HG03066 (cell line): ENCODE results near the gene EFNA4.
"Not testable (repeated sequence)": the region's sequence is repeated elsewhere in the genome, so short reads cannot be mapped to it uniquely, and the experiment has no call there.

Experiments
- ATAC-seq: cut with Tn5 transposase; IDR thresholded peaks from one replicate; pipeline ENCODE4 v1.9.1; 2021; ENCODE audit warnings: low read depth; ENCODE audit not compliant: unreplicated experiment

Gene EFNA4

GRCh38 chr1:155113450-155113980 lies 50.0 kb downstream of the EFNA4 start:
- no peak for ATAC-seq

- ATAC-seq, result no peak
These were observed 52.7 kb downstream of the EFNA4 start for GRCh38 chr1:155116113-155116764.

- no peak for ATAC-seq
These were observed 54.1 kb downstream of the EFNA4 start for GRCh38 chr1:155117610-155118009.

GRCh38 chr1:155118090-155118489 lies 54.5 kb downstream of the EFNA4 start:
- not testable (repeated sequence) for ATAC-seq
